M059J (cell line): ENCODE measurements around the gene MUC2. TPM values are rescaled to one million over a fixed set of nuclear protein-coding genes. Genes with fewer than 3 reads are reported as not detected.

Experiments used
- DNase-seq: peaks from one replicate; pipeline ENCODE4 v3.0.0-alpha.2; 2012; ENCODE audit warnings: low read depth
- total RNA-seq: library from RNA; depleted of rRNA; stranded (reverse); fragments of >200 nt; shearing (Covaris generic); gene quantifications from 2 replicates; pipeline ENCODE4 v1.2.3, GENCODE V29; 2014

Gene MUC2
- total RNA-seq, 1 experiment from 2014 or later = not detected

DNA sequence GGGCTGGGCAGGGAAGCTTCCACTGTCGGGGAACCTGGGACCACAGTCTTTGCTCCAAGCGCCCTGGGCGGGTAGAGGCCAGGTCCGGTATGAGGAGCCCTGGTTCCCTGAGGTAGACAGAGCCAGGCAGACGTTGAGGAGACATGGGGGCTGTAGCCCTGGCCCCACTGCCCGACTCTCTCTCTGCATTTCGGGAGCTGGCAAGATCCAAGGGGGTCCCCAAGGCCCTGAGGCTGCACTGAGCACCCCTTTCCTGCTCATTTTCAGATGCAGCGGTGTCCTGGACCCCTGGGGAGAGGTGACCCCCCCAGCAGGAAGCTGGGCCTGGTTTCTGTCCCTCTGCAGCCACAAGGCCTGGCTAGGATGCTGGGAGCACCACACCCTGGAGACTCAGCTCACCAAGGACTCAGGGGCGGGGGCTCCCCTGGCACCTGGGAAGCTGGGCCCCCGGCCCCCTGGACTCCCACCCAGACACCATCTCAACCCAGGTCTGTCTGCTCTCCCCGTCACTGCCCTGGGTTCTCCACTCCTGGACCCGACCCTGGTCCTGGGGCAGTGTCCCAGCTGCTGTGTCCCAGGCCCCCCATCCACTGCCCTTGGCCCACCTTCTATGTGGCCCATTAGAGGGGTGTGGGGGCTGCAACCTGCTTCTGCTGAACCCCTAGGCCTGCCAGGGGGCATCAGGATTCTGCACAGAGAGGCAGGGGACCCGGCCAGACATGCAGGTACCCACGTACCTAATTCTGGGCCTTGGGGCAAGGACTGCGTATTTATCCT lies 23.1 kb upstream of the MUC2 start:
- no peak for DNase-seq

DNA sequence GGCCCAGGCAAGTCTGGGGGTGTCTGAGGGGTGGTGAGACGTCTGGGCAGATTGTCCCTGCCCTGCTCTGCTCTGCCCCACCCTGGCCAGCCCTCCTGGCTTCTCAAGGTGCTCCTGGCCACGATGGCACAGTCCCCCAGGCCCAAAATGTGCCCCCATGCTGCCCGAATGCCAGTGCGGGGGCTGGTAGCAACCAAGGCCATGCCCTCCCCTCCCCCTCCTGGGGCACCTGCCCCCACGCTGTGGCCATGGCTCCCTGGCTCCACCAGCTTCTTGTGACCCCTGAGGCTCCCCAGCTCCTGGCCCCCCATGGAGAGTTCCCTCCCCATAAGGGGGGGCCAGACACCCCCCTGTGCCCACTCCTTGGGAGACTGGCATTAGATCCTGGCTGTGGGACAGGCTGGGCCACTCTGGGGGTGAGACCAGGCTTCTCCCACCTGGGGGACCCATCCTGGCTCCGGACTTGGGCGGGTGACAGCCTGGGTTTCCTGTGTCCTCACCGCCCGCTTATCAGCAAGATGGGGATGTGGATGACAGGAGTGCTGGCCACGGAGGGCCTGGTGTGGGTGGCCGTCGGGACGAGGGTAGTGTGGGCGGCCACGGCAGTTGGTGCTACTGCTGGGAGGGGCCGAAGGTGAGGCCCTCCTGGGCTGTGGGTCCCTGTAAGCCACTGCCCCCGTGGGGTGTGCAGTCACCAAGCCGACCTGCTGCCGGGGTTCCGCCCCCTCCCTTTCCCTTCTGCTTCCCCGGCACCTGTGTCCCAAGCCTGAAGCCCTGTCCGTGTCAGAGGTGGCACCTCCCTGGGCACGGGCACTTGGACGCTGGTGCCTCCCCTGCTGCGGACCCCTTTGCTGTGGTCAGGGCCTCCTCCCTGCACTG lies 22.3 kb upstream of the MUC2 start:
- DNase-seq = no peak

DNA sequence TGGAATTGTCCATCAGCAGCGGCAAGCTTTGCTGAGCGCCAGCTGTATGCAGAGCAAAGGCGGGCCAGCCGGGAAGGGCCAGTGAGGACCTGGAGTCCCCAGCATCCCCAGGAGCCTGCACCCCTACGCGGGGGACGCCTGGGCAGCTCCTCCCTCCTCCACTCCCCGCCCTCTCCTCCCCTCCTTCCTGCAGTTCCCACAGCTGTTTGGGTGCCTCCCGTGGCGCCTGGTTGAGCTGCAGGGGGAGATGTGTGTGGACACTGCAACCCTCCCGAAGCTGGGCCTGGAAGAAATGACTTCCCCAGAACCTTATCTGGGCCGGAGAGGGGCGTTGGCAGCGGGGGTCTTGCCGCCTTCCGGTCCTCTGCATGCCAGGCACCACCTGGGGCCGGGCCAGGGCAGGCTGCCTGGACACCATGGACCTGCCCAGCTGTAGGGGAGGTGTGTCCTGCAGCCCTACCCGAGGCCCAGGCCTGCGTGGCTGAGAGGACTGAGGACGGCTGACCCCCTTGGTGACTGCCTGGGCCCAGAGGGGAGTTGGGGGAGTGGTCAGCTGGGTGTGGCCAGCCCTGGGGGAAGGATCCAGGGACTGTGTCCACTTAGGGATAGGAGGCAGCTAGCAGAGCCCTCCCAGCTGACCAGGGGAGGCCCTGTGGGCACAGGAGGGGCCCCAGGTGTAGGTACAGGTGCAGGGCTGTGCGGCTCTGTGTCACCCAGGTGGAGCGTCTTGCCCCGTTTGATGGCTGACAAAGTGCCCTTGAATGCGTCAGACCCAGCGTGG lies 21.4 kb upstream of the MUC2 start:
- no peak for DNase-seq

DNA sequence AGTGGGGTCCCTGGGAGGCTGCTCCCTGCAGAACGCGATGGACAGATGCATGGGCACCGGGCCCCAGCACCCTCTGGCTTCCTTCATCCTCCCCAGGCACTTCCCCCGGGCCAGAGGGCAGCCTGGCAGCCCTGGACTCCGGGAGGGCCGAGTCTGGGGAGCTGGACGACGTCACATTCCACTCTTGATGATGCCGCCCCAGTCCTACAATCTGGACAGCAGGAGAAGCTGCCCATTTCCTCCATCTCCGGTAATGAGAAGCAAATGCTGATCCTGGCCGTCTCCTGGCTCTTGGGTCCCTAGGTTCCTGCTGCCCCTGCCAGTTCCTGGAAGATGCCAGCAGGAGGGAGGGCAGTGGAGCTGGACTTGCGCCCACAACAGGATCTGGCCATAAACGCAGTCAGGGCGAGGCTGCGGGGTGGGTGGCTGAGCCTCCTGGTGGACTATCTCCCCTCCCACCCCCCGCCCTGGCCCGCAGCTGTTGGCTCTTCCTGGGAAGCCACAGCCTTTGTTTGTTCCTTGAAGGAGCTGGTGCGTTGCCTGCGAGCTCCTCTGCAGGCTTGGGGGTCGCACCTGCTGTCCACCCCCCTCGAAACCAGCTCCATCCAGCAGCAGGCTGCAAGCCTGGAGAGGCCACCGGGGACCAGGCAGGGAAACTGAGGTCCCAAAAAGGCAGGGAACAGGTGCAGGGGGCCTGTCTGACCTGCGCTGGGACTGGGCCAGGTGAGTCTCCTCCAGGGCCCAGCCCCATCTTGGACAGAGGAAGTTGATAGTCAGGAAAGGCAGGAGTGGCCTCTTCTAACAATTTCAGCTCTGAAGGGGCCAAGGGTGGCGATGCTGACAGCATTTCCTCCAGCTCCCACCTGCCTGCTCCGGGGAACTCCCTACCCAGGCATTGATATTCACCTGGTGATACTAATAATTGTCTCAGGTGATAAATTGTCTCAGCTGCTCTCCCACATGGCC lies 20.2 kb upstream of the MUC2 start:
- DNase-seq = no peak

DNA sequence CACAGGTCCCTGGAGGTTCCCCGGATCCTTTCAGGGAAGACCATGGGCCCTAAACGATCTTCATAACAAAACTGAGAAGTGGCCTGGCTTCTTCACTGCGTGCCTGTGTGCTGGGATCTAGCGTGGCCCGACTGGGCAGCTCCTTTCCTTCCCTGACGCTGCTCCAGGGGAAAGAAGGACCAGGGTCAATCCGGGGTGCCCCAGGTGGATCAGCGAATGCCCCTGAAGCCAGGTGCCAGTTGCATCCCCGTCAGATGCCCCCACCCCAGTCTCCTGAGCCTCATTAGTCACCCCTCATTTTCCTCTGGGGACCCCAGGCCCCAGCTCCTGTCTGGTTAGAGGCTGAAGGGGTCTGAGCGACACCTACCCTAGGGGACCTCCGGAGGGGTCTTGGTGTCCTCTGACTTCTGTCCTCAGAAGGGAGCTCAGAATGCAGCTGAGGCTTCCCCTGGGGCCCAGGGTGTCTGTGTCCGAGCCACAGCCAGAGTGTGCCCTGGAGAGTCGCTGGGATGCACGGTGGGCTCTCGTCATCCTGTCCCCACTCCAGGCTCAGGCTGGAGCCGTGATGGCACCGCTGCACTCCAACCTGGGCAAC lies 19.5 kb upstream of the MUC2 start:
- no peak for DNase-seq

DNA sequence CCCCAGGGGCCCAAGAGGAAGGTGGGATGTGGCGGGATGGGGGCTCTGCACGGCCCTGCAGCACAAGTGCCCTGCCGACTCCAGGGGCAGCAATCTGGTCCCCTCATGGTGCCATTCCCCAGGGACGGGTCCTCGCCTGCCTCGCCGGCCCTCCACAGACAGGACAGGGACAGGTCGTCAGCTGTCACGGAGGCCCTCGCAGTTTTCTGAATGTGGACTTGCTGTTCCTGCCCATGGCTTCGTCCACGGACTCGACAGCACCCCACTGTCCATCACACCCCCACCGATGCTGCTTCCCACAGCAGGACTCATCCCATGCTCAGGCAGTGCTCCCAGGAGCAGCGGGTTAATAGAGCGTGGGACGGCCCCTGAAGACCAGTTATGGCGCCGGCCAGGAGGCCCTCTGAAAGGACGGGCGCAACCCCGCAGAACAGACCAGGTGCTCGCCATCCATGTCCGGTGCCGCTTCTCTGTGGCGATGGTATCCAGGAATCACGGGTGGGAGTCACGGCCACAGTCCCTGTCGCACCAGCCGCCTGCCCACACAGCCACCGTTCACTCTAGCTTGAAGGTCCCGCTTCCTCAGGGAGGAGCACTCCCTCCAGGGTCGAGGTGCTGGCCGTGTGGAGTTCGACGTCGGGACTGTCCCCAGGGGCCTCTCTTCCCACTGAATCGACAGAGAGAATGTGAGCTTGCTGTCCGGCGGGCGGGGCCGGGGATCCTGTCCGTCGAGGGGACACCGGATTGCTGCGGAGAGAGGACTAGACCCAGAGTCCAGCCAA lies 18.5 kb upstream of the MUC2 start:
- DNase-seq = no peak

DNA sequence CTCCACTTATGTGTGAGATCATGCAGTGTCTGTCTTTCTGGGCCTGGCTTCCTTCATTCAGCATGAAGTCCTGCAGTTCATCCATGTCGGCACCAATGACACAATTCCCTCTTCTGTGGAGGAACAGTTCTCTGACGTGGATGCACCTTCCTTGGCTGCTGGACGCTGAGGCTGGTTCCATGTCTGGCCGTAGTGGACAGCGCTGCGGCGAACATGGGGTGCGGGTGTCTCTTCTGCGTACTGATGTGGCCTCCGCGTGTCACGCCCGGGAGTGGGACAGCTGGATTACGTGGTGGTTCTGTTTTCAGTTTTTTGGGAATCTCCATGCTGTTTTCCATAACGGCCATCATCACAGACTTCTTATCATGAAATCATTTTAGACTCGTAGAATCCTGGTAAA lies 16.9 kb upstream of the MUC2 start:
- DNase-seq = no peak

DNA sequence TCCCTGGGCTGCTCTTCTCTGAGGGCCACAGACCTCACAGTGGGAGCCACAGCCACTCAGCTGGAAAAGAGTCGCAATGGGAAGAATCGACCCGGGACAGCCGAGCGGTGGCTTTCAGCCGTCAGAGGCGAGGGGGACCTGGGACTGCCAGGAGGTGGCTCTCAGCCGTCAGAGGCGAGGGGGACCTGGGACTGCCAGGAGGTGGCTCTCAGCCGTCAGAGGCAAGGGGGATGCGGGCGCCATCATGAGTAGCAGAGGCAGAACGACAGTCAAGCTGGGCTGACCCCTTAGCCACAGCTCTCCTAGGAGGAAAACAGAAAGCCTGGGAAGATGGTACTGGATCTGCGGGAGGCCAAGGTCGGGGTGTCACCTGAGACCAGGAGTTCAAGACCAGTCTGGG lies 14.9 kb upstream of the MUC2 start:
- DNase-seq = no peak

DNA sequence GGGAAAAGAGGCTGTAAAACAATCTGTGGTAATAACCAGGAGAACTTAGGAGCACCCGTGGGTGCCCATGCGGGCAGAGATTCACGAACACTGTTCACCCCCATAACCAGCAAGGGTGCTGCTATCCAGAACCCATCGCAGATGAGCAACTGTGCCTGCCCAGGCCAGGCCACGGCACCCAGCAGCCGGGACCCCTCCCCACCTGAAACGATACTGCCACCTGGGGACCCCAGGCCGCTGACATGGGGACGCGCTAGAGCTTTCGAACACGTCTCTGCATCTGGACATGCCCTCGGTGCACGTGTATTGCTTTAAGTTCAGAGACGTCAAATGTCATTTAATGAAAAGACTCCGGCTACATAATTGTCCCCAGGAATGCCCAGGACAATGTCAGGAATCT lies 14.3 kb upstream of the MUC2 start:
- no peak for DNase-seq

DNA sequence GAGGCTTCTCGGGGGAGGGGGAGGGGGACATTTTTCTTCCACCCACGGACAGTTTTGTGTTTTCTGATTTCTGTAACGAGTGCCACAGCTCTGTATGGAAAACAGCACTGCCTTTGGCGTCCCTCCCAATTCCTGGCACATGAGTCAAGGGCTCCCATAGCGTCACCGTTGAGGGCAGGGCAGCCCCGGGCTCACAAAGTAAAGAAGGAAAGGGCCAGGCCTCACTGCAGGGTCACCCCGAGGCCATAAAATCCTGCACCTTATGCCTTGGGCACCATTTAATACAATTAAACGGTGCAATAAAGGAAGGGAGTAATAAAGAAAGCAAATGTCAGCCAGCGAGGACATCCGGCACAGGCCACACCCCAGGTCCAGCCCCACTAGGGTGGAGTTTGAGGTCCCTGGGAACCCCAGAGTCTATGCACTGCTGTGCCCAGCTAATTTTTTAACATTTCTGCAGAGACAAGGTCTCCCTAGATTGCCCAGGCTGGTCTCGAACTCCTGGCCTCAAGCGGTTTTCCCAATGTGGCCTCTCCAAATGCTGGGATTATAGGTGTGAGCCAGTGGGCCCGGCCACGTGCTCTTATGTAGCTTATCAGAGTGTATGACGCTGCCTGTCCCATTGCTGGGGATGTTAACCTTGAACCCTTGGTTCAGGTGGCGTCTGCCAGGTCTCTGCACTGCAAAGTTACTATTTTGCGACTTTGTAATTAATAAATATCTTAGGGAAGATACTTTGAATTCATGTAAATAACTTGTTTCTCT lies 13.6 kb upstream of the MUC2 start:
- peak; percentile 94 for DNase-seq

DNA sequence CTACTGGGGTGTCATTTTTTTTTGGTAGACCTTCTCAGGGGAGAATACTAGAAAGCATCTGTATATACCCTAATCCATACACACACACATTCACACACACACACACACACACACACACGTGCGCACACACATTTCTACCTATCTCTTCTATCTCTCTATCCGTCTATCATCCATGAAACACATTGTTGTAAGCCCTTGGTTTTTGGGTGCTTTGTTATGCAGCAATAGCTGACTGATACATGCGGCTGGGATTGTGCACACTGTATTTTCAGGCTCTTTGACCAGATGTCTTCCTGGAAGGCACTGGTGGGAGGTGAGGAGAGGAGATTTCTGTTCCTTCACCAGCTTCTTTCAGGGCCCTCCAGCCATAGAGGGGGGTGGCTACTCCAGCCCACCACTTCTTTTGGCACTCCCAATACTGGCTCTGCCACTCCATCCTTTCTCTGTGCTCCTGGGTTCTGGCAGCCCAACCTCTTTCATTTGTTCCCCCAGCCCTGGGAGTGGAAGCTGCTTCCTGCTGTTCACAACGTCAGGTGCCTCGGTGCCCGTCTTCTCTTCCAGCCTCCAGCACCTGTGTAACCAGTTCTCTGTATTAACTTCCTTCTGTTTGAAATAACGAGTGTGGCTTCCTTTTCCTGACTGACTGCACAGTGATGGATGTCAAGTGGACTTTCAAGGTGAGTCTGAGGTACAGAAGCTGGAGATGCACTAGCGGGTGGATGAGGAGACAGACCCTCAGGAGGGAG lies 12.4 kb upstream of the MUC2 start:
- DNase-seq = no peak

DNA sequence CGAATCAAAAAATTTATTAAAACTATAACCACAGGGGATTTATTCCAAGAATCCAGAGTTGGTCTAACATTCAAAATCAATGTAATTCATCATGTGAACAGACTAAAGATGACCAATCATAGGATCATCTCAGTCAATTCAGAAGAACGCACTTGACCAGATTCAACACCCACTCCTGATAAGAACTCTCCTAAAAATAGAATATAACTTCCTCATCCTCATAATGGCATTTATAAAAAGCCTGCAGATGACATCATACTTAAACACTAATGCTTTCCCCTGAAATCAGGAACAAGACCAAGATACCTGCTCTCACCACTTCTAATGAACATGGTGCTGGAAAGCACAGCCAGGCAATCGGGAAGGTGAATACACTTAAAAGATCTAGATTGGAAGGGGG lies 10.5 kb upstream of the MUC2 start:
- no peak for DNase-seq

DNA sequence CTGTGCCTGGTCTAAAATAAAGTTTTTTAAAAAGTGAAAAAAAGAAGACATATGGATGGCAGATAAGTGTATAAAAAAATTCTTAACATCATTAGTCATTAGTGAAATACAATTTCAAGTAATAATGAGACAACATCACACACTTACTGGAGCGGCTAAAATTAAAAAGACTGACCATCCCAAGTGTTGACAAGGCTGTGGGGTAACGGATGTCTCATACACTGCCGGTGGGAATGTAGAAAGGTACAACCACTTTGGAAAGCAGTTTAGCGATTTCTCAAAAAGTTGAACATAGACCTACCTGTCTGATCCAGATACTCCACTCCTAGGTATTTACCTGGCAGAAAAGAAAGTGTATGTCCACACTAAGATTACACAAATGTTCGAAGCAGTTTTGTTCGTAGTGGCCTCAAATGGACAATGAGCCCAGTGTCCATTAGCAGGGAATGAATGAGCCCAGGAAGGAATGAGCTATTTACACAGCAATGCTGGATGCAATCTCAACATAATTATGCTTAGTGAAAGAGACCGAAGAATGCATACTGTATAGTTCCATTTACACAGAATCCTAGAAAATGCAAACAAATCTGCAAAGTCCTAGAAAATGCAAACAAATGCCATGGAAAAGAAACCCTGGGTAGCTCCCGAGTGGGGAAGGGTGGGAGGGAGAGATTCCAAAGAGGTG lies 6.7 kb upstream of the MUC2 start:
- no peak for DNase-seq

DNA sequence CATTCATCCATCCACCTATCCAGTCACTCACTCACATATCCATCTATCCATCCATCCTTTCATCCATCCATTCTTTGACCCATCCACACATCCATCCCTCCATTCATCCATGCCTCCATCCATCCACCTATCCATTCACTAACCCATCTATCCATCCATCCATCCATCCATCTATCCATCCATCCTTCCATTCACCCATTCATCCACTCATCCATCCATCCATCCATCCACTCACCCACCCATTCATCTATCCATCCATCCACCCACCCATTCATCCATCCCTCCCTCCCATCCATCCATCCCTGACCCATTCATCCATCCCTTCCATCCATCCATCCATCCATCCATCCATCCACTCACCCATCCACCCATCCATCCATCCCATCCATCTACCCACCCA lies 4.9 kb upstream of the MUC2 start:
- DNase-seq = no peak

DNA sequence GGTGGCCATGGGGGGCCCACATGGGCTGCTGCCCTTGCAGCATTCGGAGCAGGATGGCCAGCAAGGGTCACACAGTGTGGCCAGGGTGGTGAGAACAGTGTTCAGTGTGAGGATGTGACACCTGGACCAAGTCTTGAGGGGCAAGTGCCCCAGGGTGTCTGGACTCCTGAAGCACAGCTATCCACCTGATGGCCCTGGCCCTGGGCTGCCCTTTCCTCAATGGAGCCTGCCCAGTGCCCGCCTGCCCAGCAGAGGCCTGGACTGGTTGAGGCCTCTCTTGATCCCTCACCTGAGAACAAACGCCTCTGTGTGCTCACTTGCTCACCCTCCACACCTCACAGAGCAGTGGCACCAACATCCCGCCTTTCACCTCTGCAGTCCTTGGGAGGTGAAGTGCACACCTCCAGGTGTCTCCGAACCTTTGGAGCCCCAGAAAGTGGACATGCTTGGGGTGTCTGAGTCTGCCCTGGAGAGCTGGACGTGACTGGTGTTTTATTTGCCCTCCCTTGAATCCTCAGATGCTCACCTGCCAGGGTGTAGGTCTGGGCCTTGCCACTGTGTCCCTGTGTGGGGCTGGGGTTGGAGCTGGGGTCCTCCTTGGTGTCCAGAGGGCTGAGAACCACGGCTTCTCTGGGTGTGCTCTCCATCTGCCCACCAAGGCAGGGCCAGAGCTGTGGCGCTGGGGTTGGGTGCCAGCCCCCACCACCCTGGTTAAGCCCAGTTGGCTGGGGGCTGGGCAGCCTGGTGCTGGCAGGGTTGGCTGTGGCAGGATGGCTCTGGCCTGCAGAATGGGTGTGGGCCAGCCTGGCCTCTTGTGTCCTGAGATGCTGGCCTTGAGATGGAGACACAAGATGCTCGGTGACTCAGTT lies 3.8 kb upstream of the MUC2 start:
- no peak for DNase-seq

DNA sequence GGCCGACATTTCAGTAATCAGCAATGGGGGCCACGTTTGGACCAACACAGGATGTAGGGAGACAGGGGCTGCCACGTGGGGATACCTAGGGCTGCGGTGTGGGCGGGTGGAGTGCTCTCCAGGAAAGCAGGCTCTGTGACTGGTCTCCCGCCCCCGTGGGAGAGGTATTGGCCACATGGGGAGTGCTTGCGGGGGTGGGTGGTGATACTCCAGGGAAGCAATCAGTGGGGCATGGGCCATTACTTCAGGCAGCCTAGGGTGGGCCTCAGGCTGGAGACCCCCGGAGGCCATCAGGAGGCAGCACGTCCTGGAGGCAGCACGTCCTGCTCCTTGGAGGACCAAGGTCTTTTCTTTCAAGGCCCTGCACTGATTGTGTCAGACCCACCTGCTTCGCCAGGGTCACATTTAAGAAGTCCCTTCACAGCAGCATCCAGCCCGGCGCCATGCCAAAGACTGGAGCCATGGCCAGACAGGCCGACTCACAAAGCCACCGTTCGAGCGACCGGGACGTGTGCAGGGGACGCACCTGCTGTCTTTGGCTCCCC lies 3.0 kb upstream of the MUC2 start:
- no peak for DNase-seq
